ENCODE data around the gene SCCPDH. TPM values are rescaled to one million over a fixed set of nuclear protein-coding genes. Genes with fewer than 3 reads are reported as not detected.

Gene SCCPDH
- total and polyA plus RNA-seq, 2 donors (not counting 1 experiment from before 2014, with no cell fraction given) = 1.7 to 6.6 TPM

GRCh38 chr1:246750752-246751151, 26.5 kb downstream of the SCCPDH start:
- no peaks in the 10 kb centered on the region for H3K36me3 ChIP-seq (replicated peaks in 1 of 2; ENCODE audit: control extremely low read depth in 1 of 2, control insufficient read depth in 1 of 2, extremely low read depth in 1 of 2, insufficient read depth in 2 of 2, low read length in 1 of 2)
- Mint-ChIP-seq H3K27ac (no peak overlapping the region), H3K9me3 (ENCODE audit: insufficient read depth) (no peaks in the 10 kb centered on the region), H3K4me3 (no peak overlapping the region), H3K4me1 (no peaks in the 10 kb centered on the region), H3K27me3 (no peaks in the 10 kb centered on the region)
- H3K9ac ChIP-seq (ENCODE audit: low read length) = no peak overlapping the region
- H3K4me2 ChIP-seq (replicated peaks; ENCODE audit: low read depth, low read length, poor library complexity, severe bottlenecking) = no peak overlapping the region
- peaks cover 0 to 3% of the 10 kb centered on the region in 2 donors for H3K4me1 ChIP-seq (ENCODE audit: control insufficient read depth in 2 of 2, insufficient read depth in 2 of 2, low read length in 2 of 2)
- ATAC-seq (ENCODE audit: low read depth) (no peak), DNase-seq (no peak)
- WGBS (ENCODE audit: insufficient coverage) = 100% methylated on average over 5 of the region's 7 CpGs
- H3K27ac ChIP-seq (ENCODE audit: low read length in 2 of 2) = no peak overlapping the region
- TF ChIP-seq EZH2 (IDR thresholded peaks at IDR 0.05; ENCODE audit: borderline replicate concordance, insufficient read depth, low read depth, low read length, poor library complexity, severe bottlenecking) = no peak
- TF ChIP-seq CTCF (IDR thresholded peaks at IDR 0.05) = no peak
- no peak overlapping the region for H3K4me3 ChIP-seq (ENCODE audit: control extremely low read depth in 1 of 5, extremely low read depth in 1 of 5, insufficient read depth in 1 of 5, low read depth in 2 of 5, low read length in 4 of 5)
- POLR2A ChIA-PET = no interaction called here
- H4K20me1 ChIP-seq (ENCODE audit: control insufficient read depth, insufficient read depth, low read length, poor library complexity, severe bottlenecking) = no peaks in the 10 kb centered on the region
- H3K27me3 ChIP-seq (replicated peaks in 1 of 4; ENCODE audit: control extremely low read depth in 1 of 4, control insufficient read depth in 3 of 4, insufficient read depth in 4 of 4, low read length in 3 of 4) = no peaks in the 10 kb centered on the region
- no peaks in the 10 kb centered on the region for H3K79me2 ChIP-seq (ENCODE audit: control insufficient read depth, insufficient read depth, low read length)
- H3K9me3 ChIP-seq (ENCODE audit: control extremely low read depth in 1 of 3, control insufficient read depth in 2 of 3, insufficient read depth in 1 of 3, low read length in 2 of 3) = no peaks in the 10 kb centered on the region
- intact Hi-C loops (cut with micrococcal nuclease) = loop anchor here (5.0 kb wide), 1 partner anchor 738 kb away; no protein-coding TSS in a partner anchor
- H2AFZ ChIP-seq (ENCODE audit: insufficient read depth, low read depth, low read length, poor library complexity, severe bottlenecking) = no peak overlapping the region
- CTCF ChIA-PET = no interaction called here

GRCh38 chr1:246753670-246754535, 29.7 kb downstream of the SCCPDH start:
- Histone ChIP-seq H3K79me2 (ENCODE audit: control insufficient read depth, insufficient read depth, low read length) (no peaks in the 10 kb centered on the region), H3K4me3 (ENCODE audit: control extremely low read depth in 1 of 5, extremely low read depth in 1 of 5, insufficient read depth in 1 of 5, low read depth in 2 of 5, low read length in 4 of 5) (no peak overlapping the region), H3K27me3 (replicated peaks in 1 of 4; ENCODE audit: control extremely low read depth in 1 of 4, control insufficient read depth in 3 of 4, insufficient read depth in 4 of 4, low read length in 3 of 4) (no peaks in the 10 kb centered on the region), H3K4me1 (ENCODE audit: control insufficient read depth in 2 of 2, insufficient read depth in 2 of 2, low read length in 2 of 2) (peaks cover 1 to 3% of the 10 kb centered on the region in 2 donors), H3K27ac (ENCODE audit: low read length in 2 of 2) (no peak overlapping the region), H3K9me3 (ENCODE audit: control extremely low read depth in 1 of 3, control insufficient read depth in 2 of 3, insufficient read depth in 1 of 3, low read length in 2 of 3) (no peaks in the 10 kb centered on the region), H2AFZ (ENCODE audit: insufficient read depth, low read depth, low read length, poor library complexity, severe bottlenecking) (no peak overlapping the region), H3K36me3 (replicated peaks in 1 of 2; ENCODE audit: control extremely low read depth in 1 of 2, control insufficient read depth in 1 of 2, extremely low read depth in 1 of 2, insufficient read depth in 2 of 2, low read length in 1 of 2) (no peaks in the 10 kb centered on the region), H4K20me1 (ENCODE audit: control insufficient read depth, insufficient read depth, low read length, poor library complexity, severe bottlenecking) (no peaks in the 10 kb centered on the region), H3K4me2 (replicated peaks; ENCODE audit: low read depth, low read length, poor library complexity, severe bottlenecking) (no peak overlapping the region), H3K9ac (ENCODE audit: low read length) (no peak overlapping the region)
- ChIA-PET CTCF (interaction anchor here (0.6 to 1.3 kb wide), 5 partner anchors 64 to 1601 kb away, joined by 3 to 6 read pairs (median 4); no protein-coding TSS in a partner anchor), POLR2A (no interaction called here)
- TF ChIP-seq CTCF (IDR thresholded peaks at IDR 0.05) (peak; percentile 78), EZH2 (IDR thresholded peaks at IDR 0.05; ENCODE audit: borderline replicate concordance, insufficient read depth, low read depth, low read length, poor library complexity, severe bottlenecking) (no peak)
- intact Hi-C loops (cut with micrococcal nuclease) = loop anchor here (2.0 to 5.0 kb wide), 2 partner anchors 742 to 1601 kb away; no protein-coding TSS in a partner anchor
- no peaks in the 10 kb centered on the region for H3K9me3 Mint-ChIP-seq (ENCODE audit: insufficient read depth)
- peak; percentile 80 for ATAC-seq (ENCODE audit: low read depth)
- no peak overlapping the region for H3K27ac Mint-ChIP-seq
- no peaks in the 10 kb centered on the region for H3K27me3 Mint-ChIP-seq
- peak; percentile 72 for DNase-seq
- WGBS (ENCODE audit: insufficient coverage) = 51% methylated on average over 13 of the region's 22 CpGs
- peaks cover 2% of the 10 kb centered on the region for H3K4me1 Mint-ChIP-seq
- H3K4me3 Mint-ChIP-seq = no peak overlapping the region
